Neural cell (in vitro differentiated cells): Measurements from ENCODE around the gene MAP2. TPM values are rescaled to one million over a fixed set of nuclear protein-coding genes. Genes with fewer than 3 reads are reported as not detected.

ENCODE experiments used
- H2AFZ ChIP-seq: fragments of 200-600, 300-800 bp; sonication (generic), shearing (Covaris generic); 2 replicates; pipeline ENCODE4 v1.6.0; 2014; ENCODE audit warnings: low read depth, mild to moderate bottlenecking, antibody characterized with exemption, low read length, moderate library complexity
- H3F3A ChIP-seq: fragments of 200-600 bp; shearing (Covaris generic); 2 replicates; pipeline ENCODE4 v1.6.1; 2016; ENCODE audit warnings: mild to moderate bottlenecking, moderate library complexity, mixed read lengths, antibody characterized with exemption, low read length; ENCODE audit not compliant: insufficient read depth, poor library complexity, severe bottlenecking
- H3K27ac ChIP-seq: fragments of 200-600, 300-800 bp; sonication (generic), shearing (Covaris generic); 2 replicates; pipeline ENCODE4 v1.5.1; 2014; ENCODE audit warnings: mild to moderate bottlenecking, low read length, moderate library complexity
- H3K27me3 ChIP-seq: fragments of 300-800, 200-600 bp; sonication (generic), shearing (Covaris generic); 2 replicates; pipeline ENCODE4 v1.6.0; 2014; ENCODE audit warnings: mild to moderate bottlenecking, low read depth, low read length, moderate library complexity; ENCODE audit not compliant: insufficient read depth
- H3K36me3 ChIP-seq: fragments of 300-800, 200-600 bp; sonication (generic), shearing (Covaris generic); 2 replicates; pipeline ENCODE4 v1.5.1; 2014; ENCODE audit warnings: mild to moderate bottlenecking, antibody characterized with exemption, low read length, moderate library complexity; ENCODE audit not compliant: insufficient read depth
- H3K4me2 ChIP-seq: fragments of 300-800, 200-600 bp; sonication (generic), shearing (Covaris generic); 2 replicates; pipeline ENCODE4 v1.6.0; 2014; ENCODE audit warnings: mild to moderate bottlenecking, low read length
- H3K4me3 ChIP-seq: fragments of 300-800, 200-600 bp; sonication (generic), shearing (Covaris generic); 2 replicates; pipeline ENCODE4 v1.5.1; 2014; ENCODE audit warnings: mild to moderate bottlenecking, low read length, moderate library complexity
- H3K79me2 ChIP-seq: fragments of 200-600 bp; shearing (Covaris generic); replicated peaks from 2 replicates; pipeline ENCODE4 v1.6.0; 2014; ENCODE audit warnings: mild to moderate bottlenecking, low read length, moderate library complexity; ENCODE audit not compliant: insufficient read depth
- H3K9ac ChIP-seq: fragments of 300-800, 200-600 bp; sonication (generic), shearing (Covaris generic); 2 replicates; pipeline ENCODE4 v1.6.1; 2016; ENCODE audit warnings: mild to moderate bottlenecking, low read length, mixed read lengths
- H3K9me2 ChIP-seq: fragments of 200-600 bp; shearing (Covaris generic); 2 replicates; pipeline ENCODE4 v1.6.1; 2016; ENCODE audit warnings: mild to moderate bottlenecking, low read length, mixed read lengths; ENCODE audit not compliant: insufficient read depth
- H3K9me3 ChIP-seq: fragments of 200-600, 300-800 bp; sonication (generic), shearing (Covaris generic); 2 replicates; pipeline ENCODE4 v1.6.1; 2016; ENCODE audit warnings: mild to moderate bottlenecking, mixed run types, low read length, moderate library complexity, mixed read lengths
- H4K20me1 ChIP-seq: fragments of 200-600 bp; shearing (Covaris generic); 2 replicates; pipeline ENCODE4 v1.6.1; 2016; ENCODE audit warnings: mild to moderate bottlenecking, mixed run types; ENCODE audit not compliant: insufficient read depth
- EP300 ChIP-seq: fragments of 450-650 bp; conservative IDR thresholded peaks from 2 replicates; pipeline ENCODE4 v1.6.1; 2014; ENCODE audit warnings: antibody characterized with exemption, mild to moderate bottlenecking, moderate library complexity; ENCODE audit not compliant: poor library complexity, severe bottlenecking
- EZH2 ChIP-seq: fragments of 200-600, 300-800 bp; shearing (Covaris generic), sonication (generic); IDR thresholded peaks from 2 replicates; pipeline ENCODE4 v1.6.1; 2014; ENCODE audit warnings: antibody characterized with exemption, low read length, borderline replicate concordance, mild to moderate bottlenecking; ENCODE audit not compliant: insufficient read depth, poor library complexity, severe bottlenecking
- MXI1 ChIP-seq: fragments of 450-650 bp; conservative IDR thresholded peaks from 2 replicates; pipeline ENCODE4 v1.6.1; 2014; ENCODE audit warnings: antibody characterized with exemption, mild to moderate bottlenecking; ENCODE audit not compliant: poor library complexity, severe bottlenecking
- POLR2AphosphoS5 ChIP-seq: IDR thresholded peaks from 2 replicates; pipeline ENCODE4 v1.6.1; 2012
- RAD21 ChIP-seq: fragments of 450-650 bp; conservative IDR thresholded peaks from 2 replicates; pipeline ENCODE4 v1.6.1; 2014; ENCODE audit warnings: antibody characterized with exemption, mild to moderate bottlenecking, moderate library complexity
- REST ChIP-seq: IDR thresholded peaks from 2 replicates; pipeline ENCODE4 v1.6.1; 2012; ENCODE audit warnings: borderline replicate concordance
- SMC3 ChIP-seq: fragments of 450-650 bp; conservative IDR thresholded peaks from 2 replicates; pipeline ENCODE4 v1.6.1; 2014; ENCODE audit warnings: antibody characterized with exemption, mild to moderate bottlenecking, moderate library complexity; ENCODE audit not compliant: poor library complexity
- TAF1 ChIP-seq: IDR thresholded peaks from 2 replicates; pipeline ENCODE4 v1.6.1; 2012; ENCODE audit warnings: low read depth
- polyA plus RNA-seq: library from polyadenylated mRNA; depleted of rRNA; stranded (reverse); fragments of >200 nt; gene quantifications from 2 replicates; pipeline ENCODE4 v1.2.3, GENCODE V29; 2014
- TF ChIP-seq, protein P1 (sequence below): fragments of 450-650 bp; IDR thresholded peaks from 2 replicates; pipeline ENCODE4 v1.5.1; 2014; ENCODE audit warnings: antibody characterized with exemption, mild to moderate bottlenecking, moderate library complexity; ENCODE audit not compliant: poor library complexity, severe bottlenecking

MAP2 gene
- polyA plus RNA-seq, 1 donor from 2014 or later = 450 TPM

DNA sequence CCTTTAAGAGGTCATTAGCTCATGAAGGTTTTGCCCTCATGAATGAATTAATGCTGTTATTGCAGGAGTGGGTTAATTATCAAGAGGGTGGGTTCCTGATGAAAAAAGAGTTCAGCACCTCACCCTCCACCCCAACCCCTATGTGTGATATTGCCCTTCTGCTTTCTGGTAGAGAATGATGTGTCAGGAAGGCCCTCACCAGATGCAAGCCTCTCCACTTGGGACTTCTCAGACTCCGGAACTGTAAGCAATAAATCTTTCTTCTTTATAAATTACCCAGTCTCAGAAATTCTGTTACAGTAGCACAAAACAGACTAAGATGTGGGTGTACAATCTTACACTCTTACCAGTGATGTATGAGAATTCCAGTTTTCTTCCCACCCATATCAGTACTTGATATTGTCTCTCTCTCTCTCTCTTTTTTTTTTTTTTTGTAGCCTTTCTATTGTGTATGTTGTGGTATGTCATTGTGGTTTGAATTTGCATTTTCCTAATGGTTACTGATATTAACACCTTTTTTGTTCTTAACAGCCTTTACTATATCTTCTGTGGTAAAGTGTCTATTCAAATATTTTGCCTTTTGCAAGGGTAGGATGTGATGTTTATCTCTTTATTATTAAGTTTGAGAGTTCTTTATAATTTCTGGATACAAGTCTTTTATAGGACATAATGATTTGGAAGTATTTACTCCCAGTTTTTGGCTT, 10.4 kb upstream of the MAP2 start:
- no peaks in the 10 kb centered on the region for H3K9me2 ChIP-seq
- H3K9me3 ChIP-seq = peaks cover 4% of the 10 kb centered on the region
- no peak overlapping the region for H3K27ac ChIP-seq
- no peak overlapping the region for H3K9ac ChIP-seq
- no peak overlapping the region for H3K4me3 ChIP-seq
- TF ChIP-seq REST (no peak), EZH2 (no peak), RAD21 (no peak), TAF1 (no peak), MXI1 (no peak), POLR2AphosphoS5 (no peak), SMC3 (no peak), EP300 (no peak)
- TF ChIP-seq, protein P1, sequence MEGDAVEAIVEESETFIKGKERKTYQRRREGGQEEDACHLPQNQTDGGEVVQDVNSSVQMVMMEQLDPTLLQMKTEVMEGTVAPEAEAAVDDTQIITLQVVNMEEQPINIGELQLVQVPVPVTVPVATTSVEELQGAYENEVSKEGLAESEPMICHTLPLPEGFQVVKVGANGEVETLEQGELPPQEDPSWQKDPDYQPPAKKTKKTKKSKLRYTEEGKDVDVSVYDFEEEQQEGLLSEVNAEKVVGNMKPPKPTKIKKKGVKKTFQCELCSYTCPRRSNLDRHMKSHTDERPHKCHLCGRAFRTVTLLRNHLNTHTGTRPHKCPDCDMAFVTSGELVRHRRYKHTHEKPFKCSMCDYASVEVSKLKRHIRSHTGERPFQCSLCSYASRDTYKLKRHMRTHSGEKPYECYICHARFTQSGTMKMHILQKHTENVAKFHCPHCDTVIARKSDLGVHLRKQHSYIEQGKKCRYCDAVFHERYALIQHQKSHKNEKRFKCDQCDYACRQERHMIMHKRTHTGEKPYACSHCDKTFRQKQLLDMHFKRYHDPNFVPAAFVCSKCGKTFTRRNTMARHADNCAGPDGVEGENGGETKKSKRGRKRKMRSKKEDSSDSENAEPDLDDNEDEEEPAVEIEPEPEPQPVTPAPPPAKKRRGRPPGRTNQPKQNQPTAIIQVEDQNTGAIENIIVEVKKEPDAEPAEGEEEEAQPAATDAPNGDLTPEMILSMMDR = no peak
- H3K4me2 ChIP-seq = no peak overlapping the region
- H3F3A ChIP-seq = no peaks in the 10 kb centered on the region
- H3K79me2 ChIP-seq = no peaks in the 10 kb centered on the region
- H4K20me1 ChIP-seq = no peaks in the 10 kb centered on the region
- no peaks in the 10 kb centered on the region for H3K36me3 ChIP-seq
- H3K27me3 ChIP-seq = no peaks in the 10 kb centered on the region
- H2AFZ ChIP-seq = no peak overlapping the region

- H3K27ac ChIP-seq = no peak overlapping the region
- H2AFZ ChIP-seq = no peak overlapping the region
- TF ChIP-seq RAD21 (no peak), SMC3 (no peak), EZH2 (no peak), MXI1 (no peak), EP300 (no peak), POLR2AphosphoS5 (no peak), TAF1 (no peak), REST (no peak)
- TF ChIP-seq, protein P1 = no peak
- no peak overlapping the region for H3K4me2 ChIP-seq
- no peaks in the 10 kb centered on the region for H4K20me1 ChIP-seq
- no peaks in the 10 kb centered on the region for H3K36me3 ChIP-seq
- no peak overlapping the region for H3K9ac ChIP-seq
- H3K9me2 ChIP-seq = no peaks in the 10 kb centered on the region
- no peaks in the 10 kb centered on the region for H3K79me2 ChIP-seq
- peaks cover 7% of the 10 kb centered on the region for H3K9me3 ChIP-seq
- no peaks in the 10 kb centered on the region for H3K27me3 ChIP-seq
- no peak overlapping the region for H3K4me3 ChIP-seq
- H3F3A ChIP-seq = no peaks in the 10 kb centered on the region
Observed at GRCh38 chr2:209416913-209417312, 6.9 kb upstream of the MAP2 start.
